ENCODE measurements around the gene USP16. TPM values are rescaled to one million over a fixed set of nuclear protein-coding genes. Genes with fewer than 3 reads are reported as not detected.
A peak's percentile ranks its signal among the peaks of the same experiment; 100 is the strongest.

Gene USP16
- total RNA-seq, 3 donors from 2014 or later (not counting 1 experiment from before 2014, with no cell fraction given): 67.9 to 76.9 (median 75.7) TPM

GRCh38 chr21:29053656-29054055 is 29.2 kb downstream of the USP16 start:
- intact Hi-C loops (cut with micrococcal nuclease): no loop called here
- peaks cover 86% of the 10 kb centered on the region for H3K36me3 ChIP-seq (ENCODE audit: control insufficient read depth, insufficient read depth, low read length)
- H3K27ac ChIP-seq (ENCODE audit: low read length): no peak overlapping the region
- H3K4me1 ChIP-seq (ENCODE audit: control insufficient read depth, insufficient read depth, low read length): no peaks in the 10 kb centered on the region
- WGBS (ENCODE audit: insufficient coverage): 92% methylated on average over 4 of the region's 4 CpGs
- Mint-ChIP-seq H3K36me3 (no peaks in the 10 kb centered on the region), H3K4me3 (no peak overlapping the region), H3K27me3 (ENCODE audit: low read depth in 2 of 2) (no peaks in the 10 kb centered on the region), H3K27ac (no peak overlapping the region), H3K4me1 (no peaks in the 10 kb centered on the region), H3K9me3 (no peaks in the 10 kb centered on the region)
- no peak for DNase-seq
- no peaks in the 10 kb centered on the region for H3K9me3 ChIP-seq (ENCODE audit: control insufficient read depth, insufficient read depth, low read length)
- TF ChIP-seq CTCF (IDR thresholded peaks at IDR 0.05): no peak
- ATAC-seq: no peak
- H3K27me3 ChIP-seq (ENCODE audit: control insufficient read depth, insufficient read depth, low read length): no peaks in the 10 kb centered on the region
- H3K4me3 ChIP-seq (ENCODE audit: low read length): no peak overlapping the region

GRCh38 chr21:29055080-29055479 is 30.6 kb downstream of the USP16 start:
- Mint-ChIP-seq H3K4me3 (no peak overlapping the region), H3K27me3 (ENCODE audit: low read depth in 2 of 2) (no peaks in the 10 kb centered on the region), H3K27ac (peak overlapping the region; percentile 13 to 41), H3K4me1 (no peaks in the 10 kb centered on the region), H3K9me3 (no peaks in the 10 kb centered on the region), H3K36me3 (no peaks in the 10 kb centered on the region)
- DNase-seq (no peak), ATAC-seq (no peak)
- Histone ChIP-seq H3K27me3 (ENCODE audit: control insufficient read depth, insufficient read depth, low read length) (no peaks in the 10 kb centered on the region), H3K36me3 (ENCODE audit: control insufficient read depth, insufficient read depth, low read length) (peaks cover 87% of the 10 kb centered on the region), H3K9me3 (ENCODE audit: control insufficient read depth, insufficient read depth, low read length) (no peaks in the 10 kb centered on the region), H3K4me3 (ENCODE audit: low read length) (no peak overlapping the region), H3K4me1 (ENCODE audit: control insufficient read depth, insufficient read depth, low read length) (no peaks in the 10 kb centered on the region), H3K27ac (ENCODE audit: low read length) (no peak overlapping the region)
- 98% methylated on average over 5 of the region's 5 CpGs for WGBS (ENCODE audit: insufficient coverage)
- intact Hi-C loops (cut with micrococcal nuclease): no loop called here
- no peak for TF ChIP-seq CTCF (IDR thresholded peaks at IDR 0.05)

- Mint-ChIP-seq H3K9me3 (no peaks in the 10 kb centered on the region), H3K27me3 (ENCODE audit: low read depth in 2 of 2) (no peaks in the 10 kb centered on the region), H3K27ac (peak overlapping the region in 1 of 2 donors; percentile 29), H3K4me1 (no peaks in the 10 kb centered on the region), H3K4me3 (no peak overlapping the region), H3K36me3 (peaks cover 1% of the 10 kb centered on the region)
- H3K4me1 ChIP-seq (ENCODE audit: control insufficient read depth, insufficient read depth, low read length): no peaks in the 10 kb centered on the region
- H3K4me3 ChIP-seq (ENCODE audit: low read length): no peak overlapping the region
- intact Hi-C loops (cut with micrococcal nuclease): no loop called here
- WGBS (ENCODE audit: insufficient coverage): no CpG with 5 or more reads among the region's 1 CpG
- DNase-seq: no peak
- no peaks in the 10 kb centered on the region for H3K9me3 ChIP-seq (ENCODE audit: control insufficient read depth, insufficient read depth, low read length)
- no peaks in the 10 kb centered on the region for H3K27me3 ChIP-seq (ENCODE audit: control insufficient read depth, insufficient read depth, low read length)
- H3K27ac ChIP-seq (ENCODE audit: low read length): no peak overlapping the region
- H3K36me3 ChIP-seq (ENCODE audit: control insufficient read depth, insufficient read depth, low read length): peaks cover 87% of the 10 kb centered on the region
- no peak for TF ChIP-seq CTCF (IDR thresholded peaks at IDR 0.05)
- no peak for ATAC-seq
These were observed 31.5 kb downstream of the USP16 start for GRCh38 chr21:29056005-29056404.

GRCh38 chr21:29056538-29057050 is 32.1 kb downstream of the USP16 start:
- no peak for ATAC-seq
- H3K27me3 Mint-ChIP-seq (ENCODE audit: low read depth in 2 of 2): no peaks in the 10 kb centered on the region
- H3K36me3 Mint-ChIP-seq: peaks cover 7% of the 10 kb centered on the region
- Histone ChIP-seq H3K27ac (ENCODE audit: low read length) (no peak overlapping the region), H3K27me3 (ENCODE audit: control insufficient read depth, insufficient read depth, low read length) (no peaks in the 10 kb centered on the region), H3K36me3 (ENCODE audit: control insufficient read depth, insufficient read depth, low read length) (peaks cover 88% of the 10 kb centered on the region), H3K9me3 (ENCODE audit: control insufficient read depth, insufficient read depth, low read length) (no peaks in the 10 kb centered on the region), H3K4me3 (ENCODE audit: low read length) (no peak overlapping the region), H3K4me1 (ENCODE audit: control insufficient read depth, insufficient read depth, low read length) (no peaks in the 10 kb centered on the region)
- no peak for DNase-seq
- no peaks in the 10 kb centered on the region for H3K9me3 Mint-ChIP-seq
- no peak overlapping the region for H3K4me3 Mint-ChIP-seq
- H3K27ac Mint-ChIP-seq: peak overlapping the region in 1 of 2 donors; percentile 29
- intact Hi-C loops (cut with micrococcal nuclease): no loop called here
- WGBS (ENCODE audit: insufficient coverage): 97% methylated on average over 3 of the region's 3 CpGs
- H3K4me1 Mint-ChIP-seq: no peaks in the 10 kb centered on the region
- TF ChIP-seq CTCF (IDR thresholded peaks at IDR 0.05): no peak

Data from natural killer cell (primary cell).